T-helper 2 cell treated with Interferon-gamma antibody and Interleukin-4, amounts not matched to agents 100 ng/mL and 5 ng/mL, for 36 hours (primary cell): ENCODE measurements around the gene PRAF2. TPM values are rescaled to one million over a fixed set of nuclear protein-coding genes. Genes with fewer than 3 reads are reported as not detected.

ENCODE experiments used
- intact Hi-C: fragments of 100-400 bp; cut with micrococcal nuclease; formaldehyde crosslinking; loops from one replicate; pipeline ENCODE4 v1.15.1; 2023
- total RNA-seq: library from RNA; stranded (reverse); gene quantifications from 2 replicates; pipeline ENCODE4 v1.2.3, GENCODE V29; 2022

Gene PRAF2
- total RNA-seq, 1 donor from 2014 or later, result 15.6 TPM

- intact Hi-C loops, result loop anchor here (10.0 kb wide), 2 partner anchors 87 to 123 kb away; partner anchors contain the start of genes MAGIX and OTUD5
These were observed 4.1 kb upstream of the PRAF2 start for GRCh38 chrX:49077941-49078340.

GRCh38 chrX:49075347-49075746, 1.5 kb upstream of the PRAF2 start:
- intact Hi-C loops, result loop anchor here (2.0 to 10.0 kb wide), 4 partner anchors 25 to 121 kb away; partner anchors contain the start of genes MAGIX, OTUD5 and TFE3

DNA sequence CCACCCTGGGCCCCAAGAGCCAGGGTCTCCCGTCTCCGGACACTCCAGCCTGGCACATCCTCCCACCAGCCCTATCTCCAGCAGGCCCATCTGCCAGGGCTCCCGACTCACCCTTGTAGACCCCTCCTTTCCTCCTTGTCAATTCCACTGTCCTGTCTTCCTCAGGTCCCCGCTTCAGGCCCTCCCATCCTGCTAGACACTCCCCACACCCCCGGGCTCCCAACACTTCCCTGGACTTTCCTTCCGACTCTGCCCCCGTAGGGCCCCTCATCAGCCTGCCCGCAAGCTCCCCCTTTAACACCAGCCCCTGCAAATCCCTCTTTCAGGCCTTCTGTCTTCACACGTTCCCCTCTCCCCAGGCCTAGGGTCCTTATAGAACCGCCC, 1.1 kb downstream of the PRAF2 start:
- intact Hi-C loops, result loop anchor here (10.0 kb wide), 2 partner anchors 92 to 118 kb away; partner anchors contain the start of genes MAGIX and OTUD5

DNA sequence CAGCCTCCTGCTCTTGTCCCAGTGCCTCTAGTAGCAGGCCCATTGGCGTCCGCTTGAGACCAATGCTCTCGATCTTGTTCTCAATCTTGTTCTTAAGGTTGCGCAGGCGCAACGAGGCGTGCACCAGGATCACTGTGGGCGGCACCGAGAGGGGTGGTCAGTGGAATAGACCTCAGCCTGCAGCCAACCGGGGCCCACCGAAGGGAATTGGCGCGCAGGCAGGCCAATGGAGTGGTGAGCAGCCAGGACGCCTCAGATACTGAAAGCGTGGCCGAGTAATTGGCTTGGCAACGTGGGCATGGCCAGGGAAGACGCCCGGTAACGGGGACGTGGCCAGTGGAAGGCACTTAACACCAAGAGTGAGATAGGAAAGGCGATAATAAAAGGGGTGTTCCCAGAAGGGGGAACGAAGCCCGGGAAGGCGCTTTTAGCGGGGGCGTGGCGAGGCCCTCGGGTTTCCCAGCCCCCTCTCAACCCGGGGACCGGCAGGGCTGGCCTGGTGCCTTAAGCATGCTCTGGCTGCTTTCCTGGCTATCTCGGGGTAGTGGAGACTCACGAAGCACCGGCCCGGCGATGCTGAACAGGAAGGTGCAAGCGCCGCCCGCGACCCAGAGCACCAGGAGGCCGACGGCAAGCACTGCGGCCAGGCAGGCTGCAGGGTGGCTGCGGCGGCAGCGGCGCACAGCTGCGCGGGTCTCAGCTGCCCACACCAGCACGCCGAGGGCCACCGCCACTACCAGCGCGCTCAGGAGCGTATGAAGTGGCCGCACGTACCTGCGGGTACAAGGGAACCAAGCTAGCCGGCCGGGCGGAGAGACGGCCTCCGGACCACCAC, 1.7 kb downstream of the PRAF2 start:
- intact Hi-C loops, result loop anchor here (10.0 kb wide), 2 partner anchors 93 to 117 kb away; partner anchors contain the start of genes MAGIX and OTUD5

- intact Hi-C loops, result loop anchor here (10.0 kb wide), 2 partner anchors 94 to 116 kb away; partner anchors contain the start of genes MAGIX and OTUD5
These were observed 2.8 kb downstream of the PRAF2 start for GRCh38 chrX:49070988-49071387.

GRCh38 chrX:49069038-49069437, 4.8 kb downstream of the PRAF2 start:
- intact Hi-C loops, result no loop called here

DNA sequence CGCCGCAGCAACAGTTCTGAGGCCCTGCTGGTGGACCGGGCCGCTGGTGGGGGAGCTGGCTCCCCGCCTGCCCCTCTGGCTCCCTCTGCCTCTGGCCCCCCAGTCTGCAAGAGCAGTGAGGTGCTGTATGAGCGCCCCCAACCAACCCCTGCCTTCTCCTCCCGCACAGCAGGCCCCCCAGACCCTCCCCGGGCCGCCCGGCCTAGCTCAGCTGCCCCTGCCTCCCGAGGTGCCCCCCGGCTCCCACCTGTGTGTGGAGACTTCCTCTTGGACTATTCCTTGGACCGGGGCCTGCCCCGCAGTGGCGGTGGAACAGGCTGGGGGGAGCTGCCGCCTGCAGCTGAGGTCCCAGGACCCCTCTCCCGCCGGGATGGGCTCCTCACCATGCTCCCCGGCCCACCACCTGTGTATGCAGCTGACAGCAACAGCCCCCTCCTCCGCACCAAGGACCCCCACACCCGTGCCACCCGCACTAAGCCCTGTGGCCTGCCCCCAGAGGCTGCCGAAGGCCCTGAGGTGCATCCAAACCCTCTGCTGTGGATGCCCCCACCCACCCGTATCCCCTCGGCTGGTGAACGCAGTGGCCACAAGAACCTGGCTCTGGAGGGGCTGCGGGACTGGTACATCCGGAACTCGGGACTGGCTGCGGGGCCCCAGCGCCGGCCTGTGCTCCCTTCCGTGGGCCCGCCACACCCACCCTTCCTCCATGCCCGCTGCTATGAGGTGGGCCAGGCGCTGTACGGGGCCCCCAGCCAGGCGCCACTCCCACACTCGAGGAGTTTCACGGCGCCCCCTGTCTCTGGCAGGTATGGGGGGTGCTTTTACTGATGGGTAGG, 6.3 kb downstream of the PRAF2 start:
- intact Hi-C loops, result no loop called here

DNA sequence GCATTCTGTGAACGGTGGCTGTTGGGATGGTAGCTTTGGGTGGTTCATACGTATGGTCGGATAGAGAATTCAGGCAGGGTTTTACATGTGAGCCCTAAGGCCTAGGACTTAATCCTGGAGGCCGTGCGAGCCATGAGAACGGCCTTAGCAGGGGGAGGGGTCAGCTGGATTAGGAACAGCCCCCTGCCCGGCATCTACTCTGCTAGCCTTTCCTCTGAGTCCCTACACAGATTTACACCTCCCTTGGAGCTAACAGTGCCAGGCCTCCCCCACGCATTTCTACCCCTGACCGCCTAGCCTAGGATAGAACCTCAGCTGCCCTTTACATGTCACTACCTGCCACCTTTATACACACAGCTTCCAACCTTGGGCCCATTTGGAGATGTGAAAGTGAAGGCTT, 7.1 kb downstream of the PRAF2 start:
- intact Hi-C loops, result no loop called here

GRCh38 chrX:49066278-49066677, 7.5 kb downstream of the PRAF2 start:
- intact Hi-C loops, result no loop called here

GRCh38 chrX:49064735-49065134, 9.1 kb downstream of the PRAF2 start:
- intact Hi-C loops, result no loop called here

DNA sequence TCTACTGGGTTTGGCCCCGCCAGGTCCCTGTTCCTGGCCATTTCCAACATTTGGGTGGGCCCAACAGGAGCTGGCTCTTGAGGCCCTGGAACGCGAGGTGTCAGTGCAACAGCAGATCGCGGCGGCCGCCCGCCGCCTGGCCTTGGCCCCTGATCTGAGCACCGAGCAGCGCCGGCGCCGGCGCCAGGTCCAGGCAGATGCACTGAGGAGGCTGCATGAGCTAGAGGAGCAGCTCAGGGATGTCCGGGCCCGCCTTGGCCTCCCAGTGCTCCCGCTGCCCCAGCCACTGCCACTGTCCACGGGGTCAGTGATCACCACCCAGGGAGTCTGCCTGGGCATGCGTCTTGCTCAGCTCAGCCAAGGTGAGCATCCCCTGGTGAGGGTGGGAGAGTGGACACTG, 9.5 kb downstream of the PRAF2 start:
- intact Hi-C loops, result no loop called here

DNA sequence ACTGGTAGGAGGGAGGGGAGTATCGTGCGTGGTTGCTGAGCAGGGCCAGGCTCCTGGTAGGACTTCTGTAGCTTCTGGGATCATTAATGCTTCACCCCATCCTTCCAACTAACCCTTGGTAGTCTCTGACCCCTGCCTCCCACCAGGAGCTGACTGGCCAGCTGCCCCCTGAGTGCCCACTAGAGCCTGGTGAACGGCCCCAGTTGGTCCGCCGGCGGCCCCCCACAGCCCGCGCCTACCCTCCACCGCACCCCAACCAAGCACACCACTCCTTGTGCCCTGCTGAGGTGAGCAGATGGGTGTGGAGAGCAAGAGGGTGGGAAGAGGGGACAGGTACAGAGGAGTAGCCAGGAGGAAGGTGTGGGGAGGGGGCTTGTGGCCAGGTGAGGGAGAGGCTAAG, 10.1 kb downstream of the PRAF2 start:
- intact Hi-C loops, result no loop called here

DNA sequence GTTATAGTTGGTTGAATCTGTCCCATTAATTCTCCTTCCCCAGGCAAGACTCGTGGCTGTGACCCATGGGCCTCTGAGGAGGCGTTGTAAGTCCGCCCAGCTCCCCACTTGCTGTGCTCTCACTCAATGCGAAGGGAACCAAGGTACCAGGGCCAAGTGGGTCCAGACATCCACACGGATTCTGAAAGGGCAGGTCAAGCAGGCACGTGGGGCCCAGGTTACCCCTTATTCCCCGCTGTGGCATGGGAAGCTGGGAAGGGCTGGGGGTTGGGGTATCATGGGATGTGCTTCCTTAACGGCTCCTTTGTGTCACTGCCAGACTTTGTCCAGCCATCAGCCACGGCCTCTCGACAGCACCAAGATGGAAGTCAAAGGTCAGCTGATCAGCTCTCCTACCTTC, 11.9 kb downstream of the PRAF2 start:
- intact Hi-C loops, result no loop called here

DNA sequence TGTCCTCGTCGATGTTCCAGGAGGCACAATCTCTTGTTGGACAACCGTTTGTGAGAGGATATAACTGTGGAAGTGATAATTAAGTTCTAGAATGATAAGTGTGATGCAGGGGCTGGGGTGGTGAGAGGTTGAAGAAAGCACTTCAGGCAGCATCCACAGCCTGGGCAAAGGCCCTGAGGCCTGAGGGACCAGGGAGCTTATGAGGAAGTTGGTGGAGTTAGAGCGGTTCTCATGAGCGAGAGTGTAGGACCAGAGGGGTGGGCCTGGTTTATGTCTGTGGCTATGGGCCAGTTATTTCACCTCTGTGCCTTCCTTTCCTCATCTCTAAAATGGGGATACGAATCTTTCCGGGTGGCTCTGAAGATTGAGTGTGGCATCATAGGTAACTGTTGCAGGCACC, 12.3 kb downstream of the PRAF2 start:
- intact Hi-C loops, result no loop called here

GRCh38 chrX:49060914-49061313, 12.9 kb downstream of the PRAF2 start:
- intact Hi-C loops, result no loop called here

- intact Hi-C loops, result no loop called here
These were observed 14.1 kb downstream of the PRAF2 start for GRCh38 chrX:49059681-49060085.

- intact Hi-C loops, result no loop called here
These were observed 14.6 kb downstream of the PRAF2 start for GRCh38 chrX:49059201-49059600.

- intact Hi-C loops, result no loop called here
These were observed 15.0 kb downstream of the PRAF2 start, which contains the start of gene CCDC120 for GRCh38 chrX:49058794-49059193. Gene CCDC120 (plus strand): TSS chrX:49058999. CDS start chrX:49062042, 3,043 bp downstream.

GRCh38 chrX:49054073-49054762, 19.6 kb downstream of the PRAF2 start:
- intact Hi-C loops, result no loop called here

DNA sequence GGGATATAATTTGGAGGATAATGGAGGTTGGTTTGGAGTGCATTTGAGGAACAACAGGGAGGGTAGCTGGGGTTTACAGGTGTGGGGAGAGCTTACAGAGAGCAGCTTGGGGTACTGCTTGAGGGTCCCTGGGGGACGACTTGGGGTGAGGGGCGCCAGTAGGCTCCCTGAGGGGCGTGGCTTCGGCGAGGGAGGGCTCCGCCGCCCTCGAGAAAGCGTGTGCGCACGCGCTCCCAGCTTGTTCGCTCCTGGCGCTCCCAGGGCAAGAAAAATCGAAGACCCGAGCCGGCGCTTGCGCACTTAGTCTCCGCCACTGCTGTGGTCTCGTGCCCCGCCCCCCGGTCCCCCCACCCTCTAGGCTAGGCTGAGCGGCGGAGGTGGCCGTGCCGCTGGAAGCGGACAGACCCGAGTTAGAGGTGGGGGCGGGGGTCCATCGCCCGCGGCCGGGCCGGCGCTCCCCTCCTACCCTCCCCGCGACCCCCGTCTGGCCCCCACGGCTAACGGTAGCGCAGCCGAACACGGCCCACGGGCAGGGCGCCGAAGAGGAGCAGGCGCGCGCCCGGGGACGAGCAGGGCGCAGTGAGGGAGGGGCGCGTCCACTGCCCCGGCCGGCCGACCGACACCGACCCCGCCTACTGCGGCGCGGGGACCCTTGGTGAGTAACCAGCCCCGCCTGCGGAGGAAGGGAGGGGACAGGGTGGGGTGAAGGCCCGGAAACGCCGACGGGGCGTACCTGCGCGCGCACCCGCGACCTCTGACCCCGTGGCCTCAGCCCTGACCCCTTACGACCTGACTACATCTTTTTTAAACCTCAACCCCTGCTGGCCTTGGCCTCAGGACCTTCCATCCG, 20.4 kb downstream of the PRAF2 start:
- intact Hi-C loops, result no loop called here
